Glutamatergic neuron (in vitro differentiated cells): ENCODE measurements around the gene SIK3. TPM values are rescaled to one million over a fixed set of nuclear protein-coding genes. Genes with fewer than 3 reads are reported as not detected.

Experiments
- DNase-seq: peaks from one replicate; pipeline ENCODE4 v3.0.0; 2022
- H3K27ac Mint-ChIP-seq: one replicate; pipeline ENCODE4 v1.8.0; 2020; ENCODE audit warnings: mild to moderate bottlenecking, mixed read lengths, inconsistent platforms; ENCODE audit not compliant: unreplicated experiment
- H3K27me3 Mint-ChIP-seq: one replicate; pipeline ENCODE4 v1.8.0; 2020; ENCODE audit warnings: mild to moderate bottlenecking, moderate library complexity, mixed read lengths, inconsistent platforms; ENCODE audit not compliant: unreplicated experiment
- H3K36me3 Mint-ChIP-seq: one replicate; pipeline ENCODE4 v1.8.0; 2020; ENCODE audit warnings: mild to moderate bottlenecking, mixed read lengths, inconsistent platforms; ENCODE audit not compliant: unreplicated experiment
- H3K4me1 Mint-ChIP-seq: one replicate; pipeline ENCODE4 v1.8.0; 2020; ENCODE audit warnings: mild to moderate bottlenecking, low read depth, mixed read lengths, inconsistent platforms; ENCODE audit not compliant: unreplicated experiment
- H3K4me3 Mint-ChIP-seq: one replicate; pipeline ENCODE4 v1.8.0; 2020; ENCODE audit warnings: mild to moderate bottlenecking, mixed read lengths, inconsistent platforms; ENCODE audit not compliant: unreplicated experiment
- H3K9me3 Mint-ChIP-seq: one replicate; pipeline ENCODE4 v1.8.0; 2020; ENCODE audit warnings: mild to moderate bottlenecking, moderate library complexity, mixed read lengths, inconsistent platforms; ENCODE audit not compliant: unreplicated experiment
- total RNA-seq: library from RNA; stranded (reverse); fragmentation: NEBNext Ultra II Directional; extraction: Animal tissue kit (Norgen Biotek cat#: 25700); gene quantifications from one replicate; pipeline ENCODE4 v1.2.1, GENCODE V29; 2021; ENCODE audit not compliant: unreplicated experiment
- TF ChIP-seq, protein P1 (sequence below): fragments of 200-600 bp; sonication (generic); IDR thresholded peaks from one replicate; pipeline ENCODE4 v1.5.0; 2021; ENCODE audit not compliant: partially characterized antibody, unreplicated experiment

The SIK3 gene
- total RNA-seq, 1 donor from 2014 or later = 22.2 TPM

- Mint-ChIP-seq H3K36me3 (no peaks in the 10 kb centered on the region), H3K27me3 (peaks cover 2% of the 10 kb centered on the region), H3K27ac (no peak overlapping the region), H3K4me1 (no peaks in the 10 kb centered on the region), H3K4me3 (no peak overlapping the region), H3K9me3 (no peaks in the 10 kb centered on the region)
- TF ChIP-seq, protein P1, sequence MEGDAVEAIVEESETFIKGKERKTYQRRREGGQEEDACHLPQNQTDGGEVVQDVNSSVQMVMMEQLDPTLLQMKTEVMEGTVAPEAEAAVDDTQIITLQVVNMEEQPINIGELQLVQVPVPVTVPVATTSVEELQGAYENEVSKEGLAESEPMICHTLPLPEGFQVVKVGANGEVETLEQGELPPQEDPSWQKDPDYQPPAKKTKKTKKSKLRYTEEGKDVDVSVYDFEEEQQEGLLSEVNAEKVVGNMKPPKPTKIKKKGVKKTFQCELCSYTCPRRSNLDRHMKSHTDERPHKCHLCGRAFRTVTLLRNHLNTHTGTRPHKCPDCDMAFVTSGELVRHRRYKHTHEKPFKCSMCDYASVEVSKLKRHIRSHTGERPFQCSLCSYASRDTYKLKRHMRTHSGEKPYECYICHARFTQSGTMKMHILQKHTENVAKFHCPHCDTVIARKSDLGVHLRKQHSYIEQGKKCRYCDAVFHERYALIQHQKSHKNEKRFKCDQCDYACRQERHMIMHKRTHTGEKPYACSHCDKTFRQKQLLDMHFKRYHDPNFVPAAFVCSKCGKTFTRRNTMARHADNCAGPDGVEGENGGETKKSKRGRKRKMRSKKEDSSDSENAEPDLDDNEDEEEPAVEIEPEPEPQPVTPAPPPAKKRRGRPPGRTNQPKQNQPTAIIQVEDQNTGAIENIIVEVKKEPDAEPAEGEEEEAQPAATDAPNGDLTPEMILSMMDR = no peak
- DNase-seq = no peak
These were observed 266.4 kb downstream of the SIK3 start for GRCh38 chr11:116831790-116832349.

- H3K9me3 Mint-ChIP-seq = no peaks in the 10 kb centered on the region
- no peak overlapping the region for H3K27ac Mint-ChIP-seq
- TF ChIP-seq, protein P1 = no peak
- peaks cover 2% of the 10 kb centered on the region for H3K27me3 Mint-ChIP-seq
- H3K36me3 Mint-ChIP-seq = no peaks in the 10 kb centered on the region
- no peak for DNase-seq
- no peak overlapping the region for H3K4me3 Mint-ChIP-seq
- H3K4me1 Mint-ChIP-seq = no peaks in the 10 kb centered on the region
These were observed 267.9 kb downstream of the SIK3 start for GRCh38 chr11:116830184-116830912.

- H3K36me3 Mint-ChIP-seq = no peaks in the 10 kb centered on the region
- no peak within 1 kb of the TSS for H3K4me3 Mint-ChIP-seq
- H3K27ac Mint-ChIP-seq = no peak within 1 kb of the TSS
- H3K27me3 Mint-ChIP-seq = no peaks in the 10 kb centered on the region
- H3K9me3 Mint-ChIP-seq = no peaks in the 10 kb centered on the region
- no peak for DNase-seq
- TF ChIP-seq, protein P1 = no peak
- no peaks in the 10 kb centered on the region for H3K4me1 Mint-ChIP-seq
These were observed 268.6 kb downstream of the SIK3 start, which contains the start of gene APOC3 for GRCh38 chr11:116829525-116830183. Gene APOC3 (plus strand): TSS chr11:116829907. CDS start chr11:116830583, 676 bp downstream.

DNA sequence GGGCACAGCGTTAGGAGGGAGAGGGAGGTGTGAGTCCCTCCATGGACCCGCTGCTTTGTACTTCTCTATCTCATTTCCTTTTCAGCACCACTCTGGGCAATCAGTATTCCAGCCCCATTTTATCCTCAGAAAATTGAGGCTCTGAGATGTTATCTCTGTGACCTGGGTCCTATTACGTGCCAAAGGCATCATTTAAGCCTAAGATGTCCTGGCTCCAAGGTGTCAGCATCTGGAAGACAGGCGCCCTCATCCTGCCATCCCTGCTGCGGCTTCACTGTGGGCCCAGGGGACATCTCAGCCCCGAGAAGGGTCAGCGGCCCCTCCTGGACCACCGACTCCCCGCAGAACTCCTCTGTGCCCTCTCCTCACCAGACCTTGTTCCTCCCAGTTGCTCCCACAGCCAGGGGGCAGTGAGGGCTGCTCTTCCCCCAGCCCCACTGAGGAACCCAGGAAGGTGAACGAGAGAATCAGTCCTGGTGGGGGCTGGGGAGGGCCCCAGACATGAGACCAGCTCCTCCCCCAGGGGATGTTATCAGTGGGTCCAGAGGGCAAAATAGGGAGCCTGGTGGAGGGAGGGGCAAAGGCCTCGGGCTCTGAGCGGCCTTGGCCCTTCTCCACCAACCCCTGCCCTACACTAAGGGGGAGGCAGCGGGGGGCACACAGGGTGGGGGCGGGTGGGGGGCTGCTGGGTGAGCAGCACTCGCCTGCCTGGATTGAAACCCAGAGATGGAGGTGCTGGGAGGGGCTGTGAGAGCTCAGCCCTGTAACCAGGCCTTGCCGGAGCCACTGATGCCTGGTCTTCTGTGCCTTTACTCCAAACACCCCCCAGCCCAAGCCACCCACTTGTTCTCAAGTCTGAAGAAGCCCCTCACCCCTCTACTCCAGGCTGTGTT, 269.4 kb downstream of the SIK3 start:
- Mint-ChIP-seq H3K4me1 (no peaks in the 10 kb centered on the region), H3K27me3 (no peaks in the 10 kb centered on the region), H3K4me3 (no peak overlapping the region), H3K36me3 (no peaks in the 10 kb centered on the region), H3K27ac (no peak overlapping the region), H3K9me3 (no peaks in the 10 kb centered on the region)
- TF ChIP-seq, protein P1 = no peak
- DNase-seq = no peak
